Central memory CD8-positive, alpha-beta T cell (primary cell): ENCODE measurements around the gene FBXL19.

Experiments
- ATAC-seq: fragments of 150-1000 bp; cut with Tn5 transposase; replicated peaks from 2 replicates; pipeline ENCODE4 v1.10.0; 2022; ENCODE audit warnings: mild to moderate bottlenecking, moderate FRiP score, moderate number of reproducible peaks; ENCODE audit not compliant: poor library complexity, severe bottlenecking; ENCODE audit errors: extremely low read depth
- DNase-seq, 2 donors: peaks; one replicate each; pipeline ENCODE4 v3.0.0; 2021; ENCODE audit warnings: low spot score in 2 of 2
- H3K27ac Mint-ChIP-seq: one replicate; pipeline ENCODE4 v1.8.0; 2022; ENCODE audit warnings: low read depth, mild to moderate bottlenecking, moderate library complexity, mixed read lengths
- H3K27me3 Mint-ChIP-seq: one replicate; pipeline ENCODE4 v1.8.0; 2022; ENCODE audit warnings: mixed read lengths
- H3K36me3 Mint-ChIP-seq: one replicate; pipeline ENCODE4 v1.8.0; 2022; ENCODE audit warnings: mild to moderate bottlenecking, moderate library complexity, mixed read lengths; ENCODE audit not compliant: insufficient read depth
- H3K4me1 Mint-ChIP-seq: one replicate; pipeline ENCODE4 v1.8.0; 2022; ENCODE audit warnings: mixed read lengths
- H3K4me3 Mint-ChIP-seq: one replicate; pipeline ENCODE4 v1.8.0; 2022; ENCODE audit warnings: mild to moderate bottlenecking, moderate library complexity, mixed read lengths
- H3K9me3 Mint-ChIP-seq: one replicate; pipeline ENCODE4 v1.8.0; 2022; ENCODE audit warnings: mixed read lengths

FBXL19 gene

DNA sequence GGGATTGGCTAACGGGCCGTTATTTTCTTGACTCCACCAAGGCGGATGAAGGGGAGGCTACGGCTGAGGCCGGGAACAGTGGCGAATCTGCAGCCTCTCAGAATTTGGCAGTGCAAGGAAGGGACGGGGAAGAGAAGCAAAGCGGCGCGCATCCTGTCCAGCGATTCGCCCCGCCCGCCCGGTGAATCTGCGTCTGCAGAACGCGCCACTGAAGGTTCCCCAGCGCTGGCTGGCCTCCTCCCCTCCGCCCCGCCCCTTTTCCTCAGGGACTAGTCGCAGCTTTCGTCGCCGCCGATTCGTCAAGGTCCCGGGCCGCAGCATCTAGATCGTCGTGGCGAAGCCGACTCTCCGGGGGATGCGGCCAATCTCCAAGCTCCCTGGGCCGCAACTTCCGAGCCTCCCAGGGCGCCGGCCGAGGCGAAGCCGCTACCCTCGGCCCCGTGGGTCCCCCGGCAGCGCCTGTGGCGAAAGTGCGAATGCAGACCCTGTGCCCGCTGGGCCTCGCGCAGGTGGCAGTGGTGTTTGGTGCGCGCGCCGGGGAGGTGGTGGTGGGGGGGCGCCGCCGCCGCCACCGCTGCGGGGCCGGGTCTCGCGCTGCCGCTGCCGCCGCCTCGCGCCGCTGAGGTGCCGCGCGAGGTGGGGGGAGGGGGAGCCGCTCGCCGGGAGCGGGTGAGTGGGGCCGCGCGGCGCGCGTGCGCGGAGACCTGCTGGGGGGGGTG lies 34.2 kb downstream of the FBXL19 start, which contains the start of gene SETD1A:
TSS of gene SETD1A (plus strand) at position 299 of the 719 bp plus-strand sequence. CDS start 978 bp downstream, outside the sequence.
- DNase-seq (peak; percentile 95 to 97), ATAC-seq (peak; percentile 88)
- no peaks in the 10 kb centered on the region for H3K9me3 Mint-ChIP-seq
- H3K4me1 Mint-ChIP-seq, result peaks cover 37% of the 10 kb centered on the region
- H3K4me3 Mint-ChIP-seq, result peak within 1 kb of the TSS; percentile 90
- peaks cover 41% of the 10 kb centered on the region for H3K36me3 Mint-ChIP-seq
- no peaks in the 10 kb centered on the region for H3K27me3 Mint-ChIP-seq
- H3K27ac Mint-ChIP-seq, result peak within 1 kb of the TSS; percentile 93

DNA sequence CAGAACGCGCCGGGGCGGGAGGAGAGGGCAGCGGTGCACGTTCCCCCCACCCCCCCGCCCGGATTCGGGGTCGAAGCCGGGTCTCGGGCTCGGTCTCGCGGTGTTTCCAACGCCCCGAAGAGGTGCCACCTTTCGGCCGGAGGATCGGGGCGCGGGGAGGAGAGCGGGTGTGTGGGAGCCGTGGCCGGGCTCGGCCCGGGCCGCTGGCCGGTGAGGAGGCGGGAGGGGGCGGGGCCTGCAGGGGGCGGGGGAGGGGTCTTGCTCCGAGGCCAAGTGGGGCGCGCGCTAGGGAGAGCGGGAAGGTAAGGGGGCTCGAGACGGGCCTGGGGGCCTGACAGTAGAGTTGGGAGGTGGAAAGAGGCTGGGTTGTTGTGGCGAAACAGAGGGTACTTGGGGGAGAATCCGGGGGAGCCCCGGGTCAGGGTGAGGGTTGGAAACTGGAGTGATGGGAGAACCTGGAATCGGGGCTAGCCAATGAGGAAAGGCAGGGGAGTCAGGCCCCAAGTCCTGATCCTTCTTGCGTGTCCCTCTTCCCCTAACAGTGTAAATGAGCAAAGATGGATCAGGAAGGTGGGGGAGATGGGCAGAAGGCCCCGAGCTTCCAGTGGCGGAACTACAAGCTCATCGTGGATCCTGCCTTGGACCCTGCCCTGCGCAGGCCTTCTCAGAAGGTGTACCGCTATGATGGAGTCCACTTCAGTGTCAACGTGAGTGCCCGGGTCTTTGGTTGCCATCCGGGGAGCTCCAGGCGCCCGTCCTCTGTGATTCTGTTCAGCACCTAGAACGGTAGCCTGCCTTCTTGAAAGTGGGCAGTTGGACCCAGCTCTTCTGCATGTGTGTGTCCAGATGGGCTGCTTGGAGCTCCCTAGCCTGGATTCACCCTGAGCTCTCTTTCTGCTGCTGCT lies 35.1 kb downstream of the FBXL19 start:
- Mint-ChIP-seq H3K27ac (peak overlapping the region; percentile 93), H3K4me3 (peak overlapping the region; percentile 90), H3K4me1 (peaks cover 36% of the 10 kb centered on the region), H3K27me3 (no peaks in the 10 kb centered on the region), H3K36me3 (peaks cover 48% of the 10 kb centered on the region), H3K9me3 (no peaks in the 10 kb centered on the region)
- no peak for DNase-seq
- ATAC-seq, result peak; percentile 25

DNA sequence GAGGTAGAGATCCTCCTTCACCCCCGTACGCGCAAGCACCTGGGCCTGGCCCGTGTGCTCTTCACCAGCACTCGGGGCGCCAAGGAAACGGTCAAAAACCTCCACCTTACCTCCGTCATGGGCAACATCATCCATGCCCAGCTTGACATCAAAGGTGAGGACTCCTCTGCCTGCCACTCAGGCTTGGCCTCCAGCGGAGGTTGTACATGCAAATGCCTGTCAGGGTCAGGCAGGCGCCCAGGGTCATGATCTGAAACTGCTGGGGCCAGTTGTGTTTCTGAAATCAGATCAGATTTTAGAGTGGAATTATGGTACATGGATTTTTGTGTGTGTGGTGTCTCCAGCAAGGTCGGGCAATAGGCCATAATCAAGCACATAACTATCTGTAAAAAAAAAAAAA lies 38.0 kb downstream of the FBXL19 start:
- peaks cover 40% of the 10 kb centered on the region for H3K4me1 Mint-ChIP-seq
- ATAC-seq (no peak), DNase-seq (no peak)
- H3K4me3 Mint-ChIP-seq, result no peak overlapping the region
- H3K27ac Mint-ChIP-seq, result no peak overlapping the region
- H3K9me3 Mint-ChIP-seq, result no peaks in the 10 kb centered on the region
- peaks cover 62% of the 10 kb centered on the region for H3K36me3 Mint-ChIP-seq
- H3K27me3 Mint-ChIP-seq, result no peaks in the 10 kb centered on the region

DNA sequence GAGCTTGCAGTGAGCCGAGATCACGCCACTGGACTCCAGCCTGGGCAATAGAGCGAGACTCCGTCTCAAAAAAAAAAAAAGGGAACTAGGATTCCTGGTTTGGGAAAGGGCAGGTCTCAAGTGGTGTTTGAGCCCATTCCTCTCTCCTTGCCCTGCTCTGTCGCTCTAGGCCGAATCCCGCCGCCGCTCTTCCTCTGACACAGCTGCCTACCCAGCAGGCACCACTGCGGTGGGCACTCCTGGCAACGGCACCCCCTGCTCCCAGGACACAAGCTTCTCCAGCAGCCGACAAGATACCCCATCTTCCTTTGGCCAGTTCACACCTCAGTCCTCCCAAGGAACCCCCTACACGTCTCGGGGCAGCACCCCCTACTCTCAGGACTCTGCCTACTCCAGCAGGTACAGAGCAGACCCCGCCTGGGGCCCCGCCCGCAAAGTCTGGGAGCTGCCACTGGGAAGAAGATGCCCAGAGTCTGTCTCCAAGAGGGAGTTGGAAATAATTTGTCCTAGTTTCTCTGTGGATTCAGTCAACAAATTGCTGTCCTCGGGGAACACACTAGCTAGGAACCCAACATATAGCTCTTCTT lies 40.6 kb downstream of the FBXL19 start:
- H3K27ac Mint-ChIP-seq, result no peak overlapping the region
- no peaks in the 10 kb centered on the region for H3K9me3 Mint-ChIP-seq
- peaks cover 32% of the 10 kb centered on the region for H3K4me1 Mint-ChIP-seq
- ATAC-seq, result no peak
- no peak overlapping the region for H3K4me3 Mint-ChIP-seq
- peaks cover 65% of the 10 kb centered on the region for H3K36me3 Mint-ChIP-seq
- H3K27me3 Mint-ChIP-seq, result no peaks in the 10 kb centered on the region
- DNase-seq, result no peak

DNA sequence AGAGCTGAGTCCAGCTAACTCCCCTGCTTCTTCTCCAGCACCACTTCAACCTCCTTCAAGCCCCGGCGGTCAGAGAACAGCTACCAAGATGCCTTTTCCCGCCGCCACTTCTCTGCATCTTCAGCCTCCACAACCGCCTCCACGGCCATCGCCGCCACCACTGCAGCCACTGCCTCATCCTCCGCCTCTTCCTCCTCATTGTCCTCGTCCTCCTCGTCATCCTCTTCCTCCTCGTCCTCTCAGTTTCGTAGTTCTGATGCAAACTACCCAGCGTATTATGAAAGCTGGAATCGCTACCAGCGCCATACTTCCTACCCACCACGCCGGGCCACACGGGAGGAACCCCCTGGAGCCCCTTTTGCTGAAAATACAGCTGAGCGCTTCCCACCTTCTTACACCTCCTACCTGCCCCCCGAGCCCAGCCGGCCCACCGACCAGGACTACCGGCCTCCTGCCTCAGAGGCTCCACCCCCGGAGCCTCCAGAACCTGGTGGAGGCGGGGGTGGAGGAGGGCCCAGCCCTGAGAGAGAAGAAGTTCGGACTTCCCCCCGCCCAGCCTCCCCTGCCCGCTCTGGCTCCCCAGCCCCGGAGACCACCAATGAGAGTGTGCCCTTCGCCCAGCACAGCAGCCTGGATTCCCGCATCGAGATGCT lies 41.3 kb downstream of the FBXL19 start:
- no peak for ATAC-seq
- Mint-ChIP-seq H3K4me3 (no peak overlapping the region), H3K36me3 (peaks cover 65% of the 10 kb centered on the region), H3K27me3 (no peaks in the 10 kb centered on the region), H3K27ac (no peak overlapping the region), H3K4me1 (peaks cover 25% of the 10 kb centered on the region), H3K9me3 (no peaks in the 10 kb centered on the region)
- DNase-seq, result no peak

DNA sequence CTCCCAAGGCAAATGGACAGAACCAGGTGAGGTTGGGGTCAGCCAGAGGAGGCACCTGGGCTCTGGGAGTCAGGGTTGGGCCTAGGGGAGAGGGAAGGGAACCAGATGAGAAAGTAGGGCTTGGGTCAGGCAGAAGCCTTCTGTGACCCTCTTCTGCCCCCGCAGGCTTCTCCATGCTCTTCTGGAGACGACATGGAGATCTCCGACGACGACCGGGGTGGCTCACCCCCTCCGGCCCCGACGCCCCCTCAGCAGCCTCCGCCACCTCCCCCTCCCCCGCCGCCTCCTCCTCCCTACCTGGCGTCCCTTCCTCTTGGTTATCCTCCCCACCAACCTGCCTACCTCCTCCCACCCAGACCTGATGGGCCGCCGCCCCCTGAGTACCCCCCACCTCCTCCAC lies 42.1 kb downstream of the FBXL19 start:
- peaks cover 61% of the 10 kb centered on the region for H3K36me3 Mint-ChIP-seq
- no peaks in the 10 kb centered on the region for H3K9me3 Mint-ChIP-seq
- H3K27me3 Mint-ChIP-seq, result no peaks in the 10 kb centered on the region
- H3K27ac Mint-ChIP-seq, result no peak overlapping the region
- ATAC-seq (no peak), DNase-seq (no peak)
- H3K4me1 Mint-ChIP-seq, result peaks cover 18% of the 10 kb centered on the region
- no peak overlapping the region for H3K4me3 Mint-ChIP-seq

DNA sequence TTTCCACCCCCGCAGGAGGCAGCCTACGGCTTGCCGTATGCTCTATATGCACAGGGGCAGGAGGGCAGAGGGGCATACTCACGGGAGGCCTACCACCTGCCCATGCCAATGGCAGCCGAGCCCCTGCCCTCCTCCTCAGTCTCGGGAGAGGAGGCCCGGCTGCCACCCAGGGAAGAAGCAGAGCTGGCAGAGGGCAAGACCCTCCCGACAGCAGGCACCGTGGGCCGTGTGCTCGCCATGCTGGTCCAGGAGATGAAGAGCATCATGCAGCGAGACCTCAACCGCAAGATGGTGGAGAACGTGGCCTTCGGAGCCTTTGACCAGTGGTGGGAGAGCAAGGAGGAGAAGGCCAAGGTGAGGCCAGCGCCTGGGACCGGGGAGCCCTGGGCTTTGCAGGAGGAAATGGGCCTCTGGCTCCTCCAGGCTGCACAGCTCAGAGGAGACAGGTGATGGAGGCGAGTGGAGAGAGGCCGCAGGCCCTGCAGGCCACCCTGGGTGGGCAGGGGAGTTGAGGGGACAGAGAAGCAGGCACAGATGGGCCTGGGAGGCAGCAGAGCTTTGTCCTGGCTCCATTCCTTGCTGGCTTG lies 42.8 kb downstream of the FBXL19 start:
- peaks cover 21% of the 10 kb centered on the region for H3K4me1 Mint-ChIP-seq
- H3K9me3 Mint-ChIP-seq, result no peaks in the 10 kb centered on the region
- H3K4me3 Mint-ChIP-seq, result no peak overlapping the region
- ATAC-seq, result no peak
- peaks cover 61% of the 10 kb centered on the region for H3K36me3 Mint-ChIP-seq
- no peaks in the 10 kb centered on the region for H3K27me3 Mint-ChIP-seq
- DNase-seq, result no peak
- no peak overlapping the region for H3K27ac Mint-ChIP-seq

DNA sequence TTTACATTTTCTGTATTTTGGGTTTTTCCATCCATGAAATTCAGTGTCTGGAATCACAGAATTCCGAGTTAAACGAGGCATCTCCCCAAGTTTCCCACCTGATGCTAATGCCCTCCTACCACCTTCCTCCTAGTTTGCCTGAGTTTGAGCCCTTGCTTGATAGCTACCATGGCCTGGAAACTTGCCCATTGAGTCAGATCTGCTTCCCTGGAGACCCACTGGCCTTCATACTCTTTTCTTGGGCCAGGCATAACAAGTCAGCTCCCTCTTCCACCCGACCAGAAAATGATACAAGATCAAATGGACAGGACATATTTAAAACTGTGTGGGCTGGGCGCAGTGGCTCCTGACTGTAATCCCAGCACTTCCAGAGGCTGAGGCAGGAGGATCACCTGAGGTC lies 44.4 kb downstream of the FBXL19 start:
- Mint-ChIP-seq H3K27me3 (no peaks in the 10 kb centered on the region), H3K27ac (peak overlapping the region; percentile 12), H3K9me3 (no peaks in the 10 kb centered on the region), H3K36me3 (peaks cover 63% of the 10 kb centered on the region), H3K4me1 (peaks cover 26% of the 10 kb centered on the region), H3K4me3 (no peak overlapping the region)
- DNase-seq, result no peak
- no peak for ATAC-seq

DNA sequence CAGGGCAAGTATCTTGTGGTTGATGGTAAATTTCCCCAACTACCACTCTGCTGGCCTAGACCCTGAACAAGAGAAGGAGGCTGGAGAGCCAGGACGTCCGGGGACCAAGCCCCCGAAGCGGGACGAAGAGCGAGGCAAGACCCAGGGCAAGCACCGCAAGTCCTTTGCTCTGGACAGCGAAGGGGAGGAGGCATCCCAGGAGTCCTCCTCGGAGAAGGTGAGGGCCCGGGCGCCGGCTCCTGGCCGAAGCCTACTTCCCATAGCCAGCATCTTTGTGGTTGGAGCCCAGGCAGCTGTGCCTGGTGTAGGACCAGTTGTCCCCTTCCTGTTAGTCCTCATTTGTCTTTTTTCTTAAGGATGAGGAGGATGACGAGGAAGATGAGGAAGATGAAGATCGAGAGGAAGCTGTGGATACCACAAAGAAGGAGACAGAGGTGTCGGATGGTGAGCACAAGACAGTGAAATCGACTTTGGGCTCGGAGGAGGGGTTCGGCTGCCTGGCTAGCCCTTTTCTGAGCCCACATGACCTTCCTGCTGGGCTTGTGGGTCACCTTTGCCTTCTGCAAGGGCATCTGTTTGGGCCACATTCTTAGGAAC lies 46.0 kb downstream of the FBXL19 start:
- Mint-ChIP-seq H3K4me3 (no peak overlapping the region), H3K27me3 (no peaks in the 10 kb centered on the region), H3K9me3 (no peaks in the 10 kb centered on the region), H3K27ac (no peak overlapping the region), H3K36me3 (peaks cover 66% of the 10 kb centered on the region), H3K4me1 (peaks cover 34% of the 10 kb centered on the region)
- DNase-seq (no peak), ATAC-seq (no peak)

DNA sequence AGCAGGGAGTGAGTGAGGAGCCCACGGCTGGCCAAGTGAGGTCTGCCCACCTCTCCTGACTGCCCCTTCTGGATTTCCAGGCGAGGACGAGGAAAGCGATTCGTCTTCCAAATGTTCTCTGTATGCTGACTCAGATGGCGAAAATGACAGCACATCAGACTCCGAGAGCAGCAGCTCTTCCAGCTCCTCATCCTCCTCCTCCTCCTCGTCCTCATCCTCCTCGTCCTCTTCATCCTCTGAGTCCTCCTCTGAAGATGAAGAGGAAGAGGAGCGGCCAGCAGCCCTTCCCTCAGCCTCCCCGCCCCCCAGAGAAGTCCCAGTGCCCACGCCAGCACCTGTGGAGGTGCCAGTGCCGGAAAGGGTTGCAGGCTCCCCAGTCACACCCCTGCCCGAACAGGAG lies 47.9 kb downstream of the FBXL19 start:
- H3K36me3 Mint-ChIP-seq, result peaks cover 65% of the 10 kb centered on the region
- peaks cover 37% of the 10 kb centered on the region for H3K4me1 Mint-ChIP-seq
- no peaks in the 10 kb centered on the region for H3K27me3 Mint-ChIP-seq
- no peak for ATAC-seq
- H3K9me3 Mint-ChIP-seq, result no peaks in the 10 kb centered on the region
- H3K4me3 Mint-ChIP-seq, result no peak overlapping the region
- peak overlapping the region; percentile 23 for H3K27ac Mint-ChIP-seq
- no peak for DNase-seq

DNA sequence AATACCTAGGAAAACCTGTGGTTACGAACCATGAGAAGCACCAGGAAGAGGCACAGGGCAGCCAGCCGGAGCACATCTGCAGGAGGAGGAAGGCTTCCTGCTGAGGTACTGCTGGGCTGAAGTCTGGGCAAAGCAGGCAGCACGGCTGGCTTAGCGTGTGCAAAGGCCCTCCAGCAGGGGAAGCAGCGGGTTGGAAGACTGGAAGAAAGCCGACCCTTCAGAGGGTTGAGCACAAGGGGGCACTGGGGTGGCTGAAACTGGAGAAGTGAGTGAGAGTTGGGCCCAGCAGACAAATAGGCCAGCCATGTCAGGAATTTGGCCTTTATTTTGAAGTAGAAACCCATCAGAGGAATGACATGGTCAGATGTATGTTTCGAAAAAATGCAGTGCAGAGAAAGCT lies 49.5 kb downstream of the FBXL19 start:
- ATAC-seq (no peak), DNase-seq (no peak)
- peak overlapping the region; percentile 90 for H3K27ac Mint-ChIP-seq
- no peaks in the 10 kb centered on the region for H3K27me3 Mint-ChIP-seq
- no peak overlapping the region for H3K4me3 Mint-ChIP-seq
- peaks cover 66% of the 10 kb centered on the region for H3K36me3 Mint-ChIP-seq
- peaks cover 42% of the 10 kb centered on the region for H3K4me1 Mint-ChIP-seq
- no peaks in the 10 kb centered on the region for H3K9me3 Mint-ChIP-seq

DNA sequence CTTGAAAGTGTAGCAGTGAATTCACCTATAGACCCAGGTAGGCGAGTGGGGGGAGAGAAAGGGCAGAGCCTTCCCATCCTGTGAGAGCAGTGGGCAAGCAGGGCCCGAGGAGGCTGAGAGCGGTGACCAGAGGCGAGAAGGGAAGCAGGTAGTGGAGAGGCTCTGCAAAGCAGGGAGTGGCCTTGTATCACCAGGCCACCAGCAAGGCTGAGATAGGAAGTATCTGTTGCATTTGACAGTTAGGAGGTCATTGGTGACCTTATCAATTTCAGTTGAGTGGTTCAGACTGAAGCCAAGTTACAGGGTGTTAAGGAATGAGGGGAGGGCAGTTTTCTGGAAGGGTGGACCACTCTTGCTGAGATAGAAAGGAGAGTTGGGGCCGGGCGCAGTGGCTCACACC lies 51.0 kb downstream of the FBXL19 start:
- H3K27ac Mint-ChIP-seq, result peak overlapping the region; percentile 45
- H3K27me3 Mint-ChIP-seq, result no peaks in the 10 kb centered on the region
- H3K4me1 Mint-ChIP-seq, result peaks cover 45% of the 10 kb centered on the region
- ATAC-seq (no peak), DNase-seq (no peak)
- no peak overlapping the region for H3K4me3 Mint-ChIP-seq
- H3K36me3 Mint-ChIP-seq, result peaks cover 60% of the 10 kb centered on the region
- H3K9me3 Mint-ChIP-seq, result no peaks in the 10 kb centered on the region
